ENCODE results near the gene ANKS3. TPM values are rescaled to one million over a fixed set of nuclear protein-coding genes. Genes with fewer than 3 reads are reported as not detected.

Gene ANKS3
- total and polyA plus RNA-seq, 2 of the 8 experiments (the other 6 are each of a cell fraction or from before 2014, with no cell fraction given), result 15.5 to 23.9 TPM

- H3K27ac ChIP-seq (ENCODE audit: low read depth, low read length), result 0 out of 2 replicates have a peak overlapping the region, but pooled peaks have one; percentile 63
- peak overlapping the region; percentile 88 for H4K91ac ChIP-seq (replicated peaks; ENCODE audit: insufficient read length, low read length)
- H3K27me3 ChIP-seq (replicated peaks in 1 of 4; ENCODE audit: control insufficient read depth in 3 of 4, extremely low read depth in 1 of 4, insufficient read depth in 3 of 4, low read length in 3 of 4), result no peaks in the 10 kb centered on the region
- peaks cover 0 to 3% of the 10 kb centered on the region in 2 experiments for H4K20me1 ChIP-seq (replicated peaks in 1 of 2; ENCODE audit: control insufficient read depth in 1 of 2, insufficient read depth in 2 of 2, low read length in 2 of 2)
- peaks cover 2% of the 10 kb centered on the region; the same call in 1 of the 2 replicates for H3K79me1 ChIP-seq (ENCODE audit: low read depth, low read length)
- POLR2A ChIA-PET (ENCODE audit: partially characterized antibody), result interaction anchor here (0.7 to 2.0 kb wide), 13 partner anchors 14 to 174 kb away, joined by 3 to 8 read pairs (median 4); partner anchors contain the start of genes ANKS3, DNAAF8, MGRN1 and ROGDI
- H3K23me2 ChIP-seq (ENCODE audit: low read depth, low read length), result peaks cover 13% of the 10 kb centered on the region
- no peak overlapping the region for H2BK20ac ChIP-seq (ENCODE audit: low read length)
- H2AK5ac ChIP-seq (ENCODE audit: low read depth, low read length), result no peak overlapping the region
- peak overlapping the region; percentile 74 for H3K56ac ChIP-seq (replicated peaks; ENCODE audit: insufficient read length, low read depth, low read length)
- H3K79me2 ChIP-seq (ENCODE audit: control insufficient read depth in 1 of 2, insufficient read depth in 2 of 2, low read length in 2 of 2), result peaks cover 0 to 14% of the 10 kb centered on the region in 2 experiments; a peak in 2 of 4 replicates
- peak overlapping the region; percentile 51; the same call in 1 of the 2 replicates for H2AFZ ChIP-seq (ENCODE audit: low read length)
- H2BK5ac ChIP-seq (ENCODE audit: low read depth, low read length), result peak overlapping the region; percentile 80
- H3K14ac ChIP-seq (ENCODE audit: insufficient read length), result no peak overlapping the region
- no peaks in the 10 kb centered on the region for H3K9me3 ChIP-seq (ENCODE audit: insufficient read depth in 2 of 2, low read depth in 1 of 2, low read length in 1 of 2)
- H3K4me3 ChIP-seq (ENCODE audit: extremely low read depth in 1 of 4, insufficient read depth in 2 of 4, low read depth in 3 of 4, low read length in 4 of 4), result peak overlapping the region; percentile 37 to 75 (median 64)
- peak overlapping the region; percentile 82 for H4K5ac ChIP-seq (ENCODE audit: insufficient read length, low read depth, low read length)
- peak; percentile 82 to 92 for DNase-seq (ENCODE audit: low read depth in 1 of 2, low spot score in 2 of 2)
- peak overlapping the region; percentile 75 for H2BK15ac ChIP-seq (ENCODE audit: low read length)
- peak overlapping the region; percentile 71; the same call in 1 of the 2 replicates for H3K18ac ChIP-seq (ENCODE audit: extremely low read depth, low read length)
- no peak overlapping the region for H4K8ac ChIP-seq (ENCODE audit: extremely low read depth, insufficient read depth, low read length)
- CTCF ChIA-PET (ENCODE audit: partially characterized antibody), result no interaction called here
- peak overlapping the region; percentile 48 for H2BK120ac ChIP-seq (replicated peaks; ENCODE audit: low read depth, low read length)
- no peak for FAIRE-seq
- peaks cover 0 to 3% (median 1%) of the 10 kb centered on the region in 4 experiments; a peak in 5 of 8 replicates for H3K36me3 ChIP-seq (ENCODE audit: control insufficient read depth in 2 of 4, insufficient read depth in 4 of 4, low read length in 3 of 4)
- peak overlapping the region; percentile 60; the same call in 1 of the 2 replicates for H2BK12ac ChIP-seq (ENCODE audit: low read depth, low read length)
- WGBS, 2 experiments (ENCODE audit: extremely low coverage in 1 of 2, insufficient coverage in 1 of 2, insufficient read length in 1 of 2, insufficient replicate concordance in 2 of 2, low coverage in 1 of 2, low lambda C conversion rate in 2 of 2, missing lambda C conversion rate in 1 of 2), result 6% methylated on average over 48 of the region's 48 CpGs; no CpG with 5 or more reads in 1 of the 2 experiments
- no peak overlapping the region for H3K23ac ChIP-seq (ENCODE audit: insufficient read length)
- peak overlapping the region in 3 of 4 experiments; percentile 46 to 88 (median 48); a peak in 5 of 7 replicates for H3K9ac ChIP-seq (replicated peaks in 1 of 4; ENCODE audit: extremely low read depth in 1 of 4, low read depth in 3 of 4, low read length in 3 of 4)
- peak overlapping the region; percentile 6 for H3K4ac ChIP-seq (replicated peaks; ENCODE audit: insufficient read length, low read depth, low read length)
- peak overlapping the region; percentile 68 to 85 for H3K4me2 ChIP-seq (ENCODE audit: insufficient read depth in 1 of 2, low read depth in 2 of 2, low read length in 2 of 2)
- peaks cover 0 to 3% (median 1%) of the 10 kb centered on the region in 4 experiments; a peak in 2 of 7 replicates for H3K4me1 ChIP-seq (replicated peaks in 1 of 4; ENCODE audit: control insufficient read depth in 3 of 4, insufficient read depth in 4 of 4, low read length in 3 of 4)
- TF ChIP-seq TEAD4 (IDR thresholded peaks at IDR 0.05; ENCODE audit: low read depth, low read length), result peak; percentile 32; the same call in 1 of the 2 replicates
- no peak for TF ChIP-seq RBBP5 (IDR thresholded peaks at IDR 0.05; ENCODE audit: borderline replicate concordance, low read depth, low read length)
- peak; percentile 97 for TF ChIP-seq CHD2 (IDR thresholded peaks at IDR 0.05; ENCODE audit: low read length)
- TF ChIP-seq SRF (IDR thresholded peaks at IDR 0.05; ENCODE audit: low read depth, low read length), result 0 out of 2 replicates have a peak, but pooled peaks have one; percentile 9
Measured at GRCh38 chr16:4768549-4769305, 34.7 kb upstream of the ANKS3 start.

Data from H1 (cell line).